Cerebellar cortex (tissue), 1 donor: Measurements from ENCODE around the gene PPP1R13B.
"Not testable (repeated sequence)": the region's sequence is repeated elsewhere in the genome, so short reads cannot be mapped to it uniquely, and the experiment has no call there.

Experiments used
- DNase-seq: peaks from one replicate; pipeline ENCODE4 v3.0.0-alpha.2; 2015; ENCODE audit warnings: low spot score

The PPP1R13B gene, protein sequence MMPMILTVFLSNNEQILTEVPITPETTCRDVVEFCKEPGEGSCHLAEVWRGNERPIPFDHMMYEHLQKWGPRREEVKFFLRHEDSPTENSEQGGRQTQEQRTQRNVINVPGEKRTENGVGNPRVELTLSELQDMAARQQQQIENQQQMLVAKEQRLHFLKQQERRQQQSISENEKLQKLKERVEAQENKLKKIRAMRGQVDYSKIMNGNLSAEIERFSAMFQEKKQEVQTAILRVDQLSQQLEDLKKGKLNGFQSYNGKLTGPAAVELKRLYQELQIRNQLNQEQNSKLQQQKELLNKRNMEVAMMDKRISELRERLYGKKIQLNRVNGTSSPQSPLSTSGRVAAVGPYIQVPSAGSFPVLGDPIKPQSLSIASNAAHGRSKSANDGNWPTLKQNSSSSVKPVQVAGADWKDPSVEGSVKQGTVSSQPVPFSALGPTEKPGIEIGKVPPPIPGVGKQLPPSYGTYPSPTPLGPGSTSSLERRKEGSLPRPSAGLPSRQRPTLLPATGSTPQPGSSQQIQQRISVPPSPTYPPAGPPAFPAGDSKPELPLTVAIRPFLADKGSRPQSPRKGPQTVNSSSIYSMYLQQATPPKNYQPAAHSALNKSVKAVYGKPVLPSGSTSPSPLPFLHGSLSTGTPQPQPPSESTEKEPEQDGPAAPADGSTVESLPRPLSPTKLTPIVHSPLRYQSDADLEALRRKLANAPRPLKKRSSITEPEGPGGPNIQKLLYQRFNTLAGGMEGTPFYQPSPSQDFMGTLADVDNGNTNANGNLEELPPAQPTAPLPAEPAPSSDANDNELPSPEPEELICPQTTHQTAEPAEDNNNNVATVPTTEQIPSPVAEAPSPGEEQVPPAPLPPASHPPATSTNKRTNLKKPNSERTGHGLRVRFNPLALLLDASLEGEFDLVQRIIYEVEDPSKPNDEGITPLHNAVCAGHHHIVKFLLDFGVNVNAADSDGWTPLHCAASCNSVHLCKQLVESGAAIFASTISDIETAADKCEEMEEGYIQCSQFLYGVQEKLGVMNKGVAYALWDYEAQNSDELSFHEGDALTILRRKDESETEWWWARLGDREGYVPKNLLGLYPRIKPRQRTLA

DNA sequence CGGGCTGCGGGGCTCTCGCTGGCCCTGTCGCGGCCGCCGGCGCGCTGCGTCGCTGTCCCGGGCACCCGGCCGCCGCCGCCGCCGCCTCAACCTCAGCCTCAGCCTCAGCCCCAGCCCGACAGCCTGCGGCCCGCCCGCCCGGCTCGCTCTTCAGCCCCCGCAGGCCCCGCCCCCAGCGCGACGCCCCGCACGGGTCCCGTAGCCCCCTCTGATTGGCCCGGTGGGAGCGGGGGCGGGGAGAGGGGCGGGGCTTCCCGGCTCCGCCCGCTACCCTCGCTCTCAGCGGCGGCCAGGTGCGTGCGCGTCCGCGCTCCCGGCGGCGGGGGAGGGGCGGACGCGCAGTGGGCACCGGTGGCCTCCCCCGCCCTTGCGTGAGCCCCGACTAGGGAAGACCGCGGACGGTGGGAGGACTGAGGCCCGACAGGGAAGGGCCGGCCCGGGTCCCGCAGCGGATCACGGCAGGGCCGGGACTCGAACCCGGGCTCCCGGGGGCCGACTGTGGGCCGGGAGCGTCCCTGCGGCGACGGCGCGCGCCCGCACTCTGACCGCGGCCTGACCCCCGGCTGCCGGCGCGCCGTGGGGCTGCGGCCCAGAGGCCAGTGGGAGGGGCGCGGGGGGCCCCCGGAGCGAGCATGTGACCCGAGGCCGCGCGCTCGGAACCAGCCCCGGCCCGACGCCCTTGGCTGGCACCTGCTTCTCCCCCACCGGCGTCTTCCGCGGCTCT lies at the start of gene PPP1R13B:
Gene PPP1R13B, minus strand, starts transcription at position 125 of the 724 bp plus-strand sequence. CDS start 268 bp downstream, outside the sequence.
- peak; percentile 91 for DNase-seq

DNA sequence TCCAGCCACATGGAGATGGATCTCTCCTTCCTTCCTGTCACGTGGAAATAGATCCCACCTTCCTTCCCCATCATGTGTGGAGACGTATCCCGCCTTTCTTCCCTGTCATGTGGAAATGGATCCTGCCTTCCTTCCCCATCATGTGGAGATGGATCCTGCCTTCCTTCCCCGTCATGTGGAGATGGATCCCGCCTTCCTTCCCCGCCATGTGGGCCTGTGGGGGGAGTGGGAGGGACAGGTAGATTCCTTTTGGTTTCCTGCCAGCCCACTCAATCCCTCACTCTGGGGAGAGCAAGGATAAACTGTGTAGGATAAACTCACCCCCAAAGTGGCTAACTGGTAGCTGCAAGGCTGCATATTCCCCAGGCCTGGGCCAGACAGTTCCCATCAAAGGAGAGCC lies 49.2 kb upstream of the PPP1R13B start:
- no peak for DNase-seq

DNA sequence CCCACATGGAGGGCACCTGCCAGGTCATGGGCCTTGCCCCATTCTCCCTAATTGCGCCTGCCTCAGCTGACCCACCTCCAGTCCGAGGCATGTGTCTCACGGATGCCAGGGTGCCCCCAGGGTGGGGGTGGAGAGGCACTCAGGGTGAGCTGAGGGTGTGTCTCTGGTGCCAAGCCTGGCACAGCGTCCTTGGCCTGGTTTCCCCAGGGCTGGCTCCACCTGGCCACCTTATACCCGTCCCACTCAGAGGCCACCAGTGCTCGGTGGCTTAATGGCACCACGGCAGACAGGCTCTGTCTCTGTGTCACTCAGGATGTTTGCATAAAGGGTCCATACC lies 47.3 kb upstream of the PPP1R13B start:
- DNase-seq = no peak

DNA sequence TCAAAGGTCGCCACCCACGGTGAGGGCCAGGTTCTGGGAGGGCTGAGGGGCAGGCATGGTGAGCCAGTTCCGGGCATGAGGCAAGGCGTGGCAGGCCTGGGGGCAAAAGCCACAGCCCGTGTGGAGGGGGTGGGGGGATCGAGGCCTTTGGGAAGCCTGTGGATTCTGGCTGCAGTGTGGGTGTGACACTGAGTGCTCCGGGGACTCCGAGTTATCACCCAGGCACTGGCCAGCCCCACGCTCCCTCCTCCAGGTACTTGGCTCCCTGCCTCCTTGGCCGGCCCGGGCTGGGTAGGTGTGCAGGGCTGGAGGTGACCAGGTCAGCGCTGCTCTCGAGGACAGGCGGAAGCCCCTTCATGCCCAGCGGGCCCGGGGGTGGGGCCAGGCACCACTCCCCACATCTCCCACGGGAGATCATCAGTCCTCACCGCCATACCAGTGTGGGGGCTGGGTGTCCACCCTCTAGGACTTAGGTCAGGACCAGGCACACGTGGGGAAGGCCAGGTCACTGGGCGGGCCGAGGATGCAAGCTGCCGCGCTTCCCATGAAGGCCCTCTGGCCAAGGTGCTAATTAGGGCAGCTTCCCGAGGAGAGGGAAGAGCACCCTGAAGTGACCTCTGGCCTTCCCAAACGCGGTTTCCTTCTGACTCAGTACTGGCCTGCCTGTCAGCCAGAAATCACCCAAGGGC lies 46.8 kb upstream of the PPP1R13B start:
- DNase-seq = no peak

DNA sequence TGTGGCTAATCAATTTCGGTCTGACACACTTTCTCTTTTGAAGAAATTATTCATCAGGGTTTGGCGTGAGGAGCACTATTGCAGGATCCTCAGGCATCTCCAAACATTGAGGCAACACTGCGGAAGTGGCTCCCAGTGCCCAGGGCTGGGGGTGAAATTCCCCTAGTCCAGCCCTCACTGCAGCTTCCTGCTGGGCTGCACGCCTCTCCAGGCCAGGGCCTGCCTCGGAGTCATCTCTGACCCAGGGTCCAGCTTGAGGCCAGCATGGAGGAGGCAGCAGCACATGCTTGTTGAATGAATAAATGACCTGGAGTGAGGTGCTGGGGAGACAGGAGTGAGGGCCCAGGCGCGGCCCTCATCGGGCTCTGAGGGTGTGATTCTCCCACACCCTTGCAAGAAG lies 44.9 kb upstream of the PPP1R13B start:
- no peak for DNase-seq

DNA sequence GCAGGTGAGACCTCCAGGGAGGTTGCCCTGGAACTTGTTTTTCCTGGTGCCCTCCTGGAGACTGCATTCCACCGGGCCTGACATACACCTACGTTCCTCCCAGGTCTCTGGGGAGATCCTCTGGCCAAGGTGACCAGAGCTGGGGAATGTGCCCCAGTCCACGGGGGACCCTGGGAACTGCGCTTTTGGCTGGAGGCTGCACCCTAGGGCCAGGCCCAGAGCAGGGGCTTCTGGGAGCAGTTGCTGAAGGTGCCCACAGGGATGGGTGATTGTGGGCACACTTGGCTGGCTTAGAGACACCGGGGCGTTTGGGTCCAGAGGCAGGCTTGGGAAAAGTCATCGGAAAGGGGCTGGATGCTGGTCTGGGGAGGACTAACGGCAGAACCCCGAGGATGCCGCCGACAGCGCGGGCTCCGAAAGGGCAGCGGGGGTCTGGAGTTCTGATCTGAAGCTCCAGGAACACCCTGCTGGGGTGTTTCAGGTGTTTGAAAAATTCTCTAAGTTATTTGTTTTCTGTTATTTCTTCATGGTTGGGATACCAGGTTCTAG lies 44.4 kb upstream of the PPP1R13B start:
- no peak for DNase-seq

DNA sequence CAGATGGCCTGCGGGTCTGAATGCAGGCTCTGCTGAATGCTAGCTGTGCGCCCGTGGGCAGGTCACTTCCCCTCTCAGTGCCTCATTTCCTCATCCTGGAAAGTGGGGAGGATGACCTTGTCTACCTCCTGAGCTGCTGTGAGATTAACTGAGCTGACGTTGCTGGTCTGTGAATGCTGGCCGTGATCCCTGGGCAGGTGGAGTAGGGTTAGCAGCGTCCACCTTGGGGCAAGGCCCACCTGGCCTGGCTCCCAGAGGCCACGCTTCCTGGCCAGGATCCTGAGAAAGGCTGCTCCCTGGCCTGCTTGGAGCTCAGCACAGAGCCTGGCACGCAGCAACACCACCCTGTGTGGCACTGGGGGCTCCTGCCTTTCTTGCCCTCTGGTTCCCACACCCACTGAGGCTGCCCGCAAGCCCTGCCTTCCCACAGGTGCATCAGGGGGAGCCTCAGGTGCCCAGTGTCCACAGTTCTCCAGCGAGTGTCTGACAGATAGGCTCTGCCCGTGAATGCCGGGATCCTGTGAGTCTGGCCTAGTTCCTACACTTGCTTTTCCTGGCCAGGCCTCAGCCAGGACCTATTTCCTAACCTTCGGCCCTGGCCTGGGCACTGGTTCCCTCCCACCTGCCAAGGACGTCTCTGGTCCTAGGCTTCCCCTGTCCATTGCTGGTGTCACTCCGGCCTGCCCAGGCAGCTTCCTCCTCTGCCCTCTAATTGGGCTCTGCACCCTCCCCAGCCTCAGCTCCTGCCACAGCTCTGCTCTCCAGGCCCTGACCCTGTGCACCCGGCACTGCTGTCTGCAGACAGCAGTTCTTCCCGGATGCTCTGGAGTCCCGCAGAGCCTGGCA lies 43.7 kb upstream of the PPP1R13B start:
- no peak for DNase-seq

DNA sequence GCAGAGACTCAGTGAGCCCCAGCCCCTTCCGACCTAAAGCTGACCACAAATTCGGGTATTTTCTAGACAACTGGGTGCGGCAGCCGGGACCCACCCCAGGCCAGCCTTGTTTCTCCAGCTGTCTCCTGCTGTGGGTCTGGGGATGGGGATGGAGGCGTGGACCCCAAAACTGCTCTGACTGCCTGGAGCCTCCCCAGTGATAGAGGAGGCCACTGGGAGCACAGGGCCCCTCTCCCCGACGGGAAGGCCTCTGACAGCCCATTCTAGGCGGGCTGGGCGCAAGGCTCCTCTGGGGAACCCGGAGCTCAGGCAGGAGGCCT lies 42.6 kb upstream of the PPP1R13B start:
- DNase-seq = no peak

DNA sequence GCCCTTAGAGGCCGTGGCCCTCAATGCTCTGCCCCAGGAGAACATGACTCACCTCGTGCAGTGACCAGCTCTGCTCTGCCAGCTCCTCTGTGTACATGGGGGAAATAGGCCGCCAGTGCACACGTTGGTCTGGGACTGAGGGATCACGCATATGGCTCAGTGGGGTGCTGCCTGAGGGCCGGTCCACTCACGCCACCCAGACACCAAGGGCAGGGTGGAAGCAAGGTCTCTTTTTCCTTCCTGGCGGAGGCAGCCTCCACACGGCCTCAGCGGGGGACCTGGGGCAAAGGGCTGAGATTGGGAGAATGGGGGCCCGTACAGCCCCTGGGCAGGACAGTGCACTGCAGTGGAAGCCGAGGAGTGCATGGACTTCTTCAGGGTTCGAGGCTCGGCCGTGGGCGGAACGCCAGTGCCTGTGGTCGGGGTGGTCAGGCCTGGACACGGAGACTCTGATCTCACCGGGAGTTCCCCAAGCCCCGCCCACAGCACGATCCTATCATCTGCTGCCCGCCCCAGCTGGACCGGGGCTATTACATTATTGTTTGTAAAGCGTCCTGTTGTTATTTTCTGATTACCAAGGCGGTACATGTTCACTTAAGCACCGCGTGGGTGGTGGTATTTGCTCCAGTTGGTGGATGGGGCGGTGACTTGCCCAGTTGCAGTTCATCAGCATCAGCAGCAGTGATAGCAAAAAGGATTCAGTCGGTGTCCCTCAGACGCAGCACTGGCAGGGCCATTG lies 42.1 kb upstream of the PPP1R13B start:
- DNase-seq = no peak

DNA sequence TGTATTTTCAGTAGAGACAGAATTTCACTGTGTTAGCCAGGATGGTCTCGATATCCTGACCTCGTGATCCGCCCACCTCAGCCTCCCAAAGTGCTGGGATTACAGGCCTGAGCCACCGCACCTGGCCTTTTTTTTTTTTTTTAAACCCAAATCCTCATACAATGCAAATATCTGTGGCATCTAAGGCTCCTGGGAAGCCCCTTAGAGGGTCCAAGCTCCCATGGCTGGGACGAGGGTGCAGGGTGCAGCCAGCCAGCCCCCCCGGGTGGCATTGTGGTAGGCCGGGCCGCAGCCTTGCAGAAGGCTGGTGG lies 41.6 kb upstream of the PPP1R13B start:
- not testable (repeated sequence) for DNase-seq

DNA sequence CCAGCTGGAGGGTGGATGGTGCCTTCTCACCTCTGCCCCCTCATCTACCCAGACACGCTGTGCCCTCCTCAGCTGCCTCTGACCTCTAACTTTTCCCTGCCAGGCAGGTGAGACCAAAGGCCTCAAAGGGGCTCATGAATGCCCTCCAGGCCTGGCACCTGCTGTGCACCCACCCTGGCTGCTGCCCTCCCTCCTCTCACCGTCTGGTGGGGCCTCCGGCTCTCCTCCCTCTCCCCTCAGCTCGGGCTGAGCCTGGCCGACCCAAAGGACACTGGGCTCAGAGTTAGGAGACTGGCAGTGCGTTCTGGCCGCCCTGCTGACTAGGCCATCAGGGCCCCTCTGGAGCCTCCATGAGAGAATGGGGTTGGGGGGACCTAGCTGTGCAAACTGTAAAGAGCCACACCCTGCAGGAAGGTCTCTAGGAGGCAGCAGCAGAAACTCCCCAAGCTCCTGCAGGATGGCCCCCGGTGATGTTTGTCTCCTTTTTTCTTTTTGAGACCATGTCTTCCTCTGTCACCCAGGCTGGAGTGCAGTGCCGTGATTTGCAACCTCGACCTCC lies 40.3 kb upstream of the PPP1R13B start:
- DNase-seq = no peak

DNA sequence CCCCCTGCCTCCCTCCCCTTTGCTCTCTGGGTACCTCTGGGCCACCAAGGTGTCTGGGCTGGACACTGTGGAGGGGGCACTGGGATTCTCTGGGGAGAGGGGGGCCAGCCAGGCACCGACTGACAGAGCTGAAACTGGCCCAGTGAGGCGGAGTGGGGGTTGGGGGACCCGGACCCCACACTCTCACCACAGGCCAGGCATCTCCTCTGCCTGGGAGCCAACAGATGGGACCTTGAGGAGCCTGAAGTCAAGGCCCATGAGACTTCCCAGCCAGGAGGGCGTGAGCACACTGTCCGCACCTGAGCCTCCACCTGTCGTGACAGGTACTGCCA lies 39.8 kb upstream of the PPP1R13B start:
- no peak for DNase-seq

DNA sequence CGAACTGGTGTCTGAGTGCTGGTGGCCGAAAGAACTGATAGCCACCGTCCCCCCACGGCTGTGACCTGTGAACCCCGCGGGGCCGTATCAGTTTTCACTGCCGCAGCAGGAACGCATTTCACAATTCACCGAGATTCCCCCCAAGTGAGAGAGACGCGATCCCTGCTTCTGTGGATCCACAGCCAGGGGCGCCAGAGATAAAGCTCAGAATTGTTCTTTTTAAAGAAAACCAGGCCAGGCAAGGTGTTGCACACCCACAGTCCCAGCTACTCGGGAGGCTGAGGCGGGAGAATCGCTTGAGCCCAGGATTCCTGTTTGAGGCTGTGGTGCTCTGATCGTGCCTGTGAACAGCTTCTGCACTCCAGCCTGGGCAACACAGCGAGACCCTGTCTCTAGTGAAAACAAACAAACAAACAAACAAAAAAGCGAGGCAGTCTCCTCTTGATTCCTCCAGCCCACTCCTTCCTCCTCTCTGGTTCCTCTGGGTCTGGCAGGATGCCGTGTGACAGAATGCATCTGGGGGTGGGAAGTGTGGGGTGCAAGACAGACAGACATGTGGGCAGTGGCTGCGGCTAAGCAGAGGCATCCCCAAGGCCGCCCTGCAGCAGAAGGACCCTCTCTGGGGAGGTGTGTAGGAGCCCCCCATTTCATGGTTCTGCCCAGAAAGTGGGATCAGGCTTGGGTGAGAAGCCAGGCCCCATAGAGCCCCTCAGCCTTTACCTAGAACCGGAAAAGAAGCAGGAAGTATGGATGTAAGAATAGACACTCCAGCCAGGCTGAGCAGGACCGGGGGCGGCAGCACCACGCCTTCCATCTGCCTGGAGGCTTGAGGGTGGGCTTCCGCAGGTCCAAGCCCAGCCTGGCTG lies 39.2 kb upstream of the PPP1R13B start:
- no peak for DNase-seq

DNA sequence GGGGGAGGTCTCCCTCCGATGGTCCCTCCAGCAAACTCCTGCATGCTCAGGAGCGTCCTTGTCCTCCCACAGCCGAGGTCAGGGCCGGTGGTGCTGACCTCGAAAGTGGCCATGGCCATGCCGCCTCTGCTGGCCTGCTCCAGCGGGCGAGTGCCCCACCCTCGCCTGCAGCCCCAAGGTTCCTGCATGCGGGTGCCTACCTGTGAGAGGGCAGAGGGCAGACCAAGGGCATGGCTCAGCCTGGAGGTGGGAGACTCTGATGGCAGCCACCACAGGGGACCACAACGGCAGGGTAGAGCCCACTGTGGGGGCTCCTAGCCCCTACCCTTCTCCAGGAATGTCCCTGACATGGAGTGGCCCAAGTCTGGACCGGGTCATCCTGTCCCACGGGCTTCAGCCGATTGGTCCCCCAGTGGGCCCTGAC lies 38.1 kb upstream of the PPP1R13B start:
- no peak for DNase-seq

DNA sequence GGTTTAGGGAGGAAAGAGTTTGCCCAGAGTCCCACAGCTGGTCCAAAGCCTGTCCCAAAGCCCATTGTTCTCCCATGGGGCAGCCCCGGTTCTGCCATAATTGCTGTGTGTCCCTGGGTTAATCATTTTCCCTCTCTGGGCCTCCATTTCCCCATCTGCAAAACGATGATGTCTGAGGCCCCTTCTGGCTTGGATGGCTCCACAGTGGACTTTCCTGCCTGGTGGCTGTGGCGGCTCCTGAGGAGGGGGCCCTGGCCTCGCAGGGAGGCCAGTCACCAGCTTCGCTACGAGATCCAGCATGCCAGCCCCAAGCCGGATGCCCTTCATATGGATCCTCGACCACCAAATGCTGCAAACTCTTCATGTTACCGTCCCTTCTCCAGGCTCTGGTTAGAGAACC lies 37.5 kb upstream of the PPP1R13B start:
- no peak for DNase-seq

DNA sequence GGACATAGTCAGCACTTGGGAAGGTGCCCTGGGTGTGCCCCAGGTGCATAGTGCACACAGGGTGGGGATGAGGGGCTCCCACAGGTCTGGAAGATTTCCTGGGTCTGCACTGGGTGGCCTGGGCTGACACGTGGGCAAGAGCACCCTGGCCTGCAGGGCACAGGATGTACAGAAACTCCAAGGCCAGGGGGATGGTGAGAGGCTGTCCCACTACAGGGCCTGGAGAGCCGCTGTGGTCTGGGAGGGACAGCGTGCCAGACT lies 35.8 kb upstream of the PPP1R13B start:
- DNase-seq = no peak

DNA sequence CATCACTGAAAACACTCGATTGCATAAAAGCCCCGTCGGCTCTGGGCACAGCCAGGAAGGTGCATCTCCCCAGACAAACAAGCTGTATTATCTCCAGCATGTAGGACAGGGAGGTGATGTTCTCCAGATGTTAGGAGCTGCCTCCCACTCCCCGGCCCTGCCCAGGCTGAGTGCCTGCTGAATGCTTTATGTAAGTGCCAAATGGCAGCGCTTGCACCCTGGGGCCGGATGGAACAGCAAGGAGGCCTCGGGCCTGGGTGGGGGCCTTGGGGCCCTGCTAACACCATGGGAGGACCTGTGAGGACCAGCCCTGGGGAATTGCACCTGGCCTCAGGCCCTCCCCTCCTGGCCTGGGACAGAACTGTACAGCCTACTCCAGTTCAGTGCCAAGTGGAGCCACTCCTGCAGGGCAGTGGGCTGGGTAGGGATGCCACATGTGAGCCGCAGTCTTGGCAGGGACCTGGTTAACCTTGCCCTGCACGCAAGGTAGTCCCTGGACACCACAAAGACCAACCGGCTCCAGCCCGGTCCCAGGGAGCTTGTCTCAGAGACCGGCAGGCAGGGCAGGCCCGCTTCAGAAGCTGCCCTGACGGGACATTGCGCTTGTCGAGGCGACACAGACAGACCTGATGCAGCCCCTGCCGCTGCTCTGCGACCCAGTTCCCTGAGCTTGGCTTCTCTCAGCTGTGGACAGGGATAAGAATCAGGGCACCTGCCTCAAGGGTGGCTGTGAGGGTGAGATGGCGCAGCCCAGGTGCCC lies 35.3 kb upstream of the PPP1R13B start:
- DNase-seq = no peak
